NOMO-1 treated with dmso at 0.1 percent for 144 hours (cell line): ENCODE measurements around the gene NLRP6.
"Not testable (repeated sequence)": the region's sequence is repeated elsewhere in the genome, so short reads cannot be mapped to it uniquely, and the experiment has no call there.

Experiments
- DNase-seq: peaks from one replicate; lab custom pipeline; 2025; ENCODE audit not compliant: unreplicated experiment; lab: John Stamatoyannopoulos, UW

Gene NLRP6

GRCh38 chr11:306645-307371 is 28.6 kb downstream of the NLRP6 start:
- DNase-seq, result no peak

DNA sequence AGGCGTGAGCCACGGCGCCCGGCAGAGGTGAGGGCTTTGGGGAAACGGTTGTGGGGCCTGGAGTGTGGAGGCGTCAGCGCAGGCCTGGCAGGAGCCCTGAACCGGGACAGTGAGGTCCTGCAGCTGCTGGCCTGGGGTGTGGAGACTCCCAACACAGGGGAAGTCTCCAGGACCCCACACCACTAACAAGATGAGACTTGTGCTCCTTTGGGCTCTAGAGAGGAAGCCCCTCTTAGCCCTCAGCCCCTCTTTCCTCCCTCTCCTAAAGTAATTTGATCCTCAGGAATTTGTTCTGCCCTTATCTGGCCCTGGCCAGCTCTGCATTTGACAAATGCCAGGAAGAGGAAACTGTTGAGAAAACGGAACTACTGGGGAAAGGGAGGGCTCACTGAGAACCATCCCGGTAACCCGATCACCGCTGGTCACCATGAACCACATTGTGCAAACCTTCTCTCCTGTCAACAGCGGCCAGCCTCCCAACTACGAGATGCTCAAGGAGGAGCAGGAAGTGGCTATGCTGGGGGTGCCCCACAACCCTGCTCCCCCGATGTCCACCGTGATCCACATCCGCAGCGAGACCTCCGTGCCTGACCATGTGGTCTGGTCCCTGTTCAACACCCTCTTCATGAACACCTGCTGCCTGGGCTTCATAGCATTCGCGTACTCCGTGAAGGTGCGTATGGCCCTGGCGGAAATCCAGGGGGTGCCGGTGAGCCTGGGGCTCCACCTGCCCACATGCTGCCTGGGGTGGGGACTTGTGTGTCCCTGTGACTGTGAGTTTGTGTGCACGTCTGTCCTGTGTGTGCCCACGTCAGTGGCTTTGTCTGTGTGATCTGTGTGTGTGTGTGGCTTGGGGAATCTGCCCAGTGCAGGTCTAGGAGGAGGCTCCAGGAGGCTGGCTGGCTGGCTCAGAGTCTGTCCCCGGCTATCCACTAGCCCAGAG is 29.8 kb downstream of the NLRP6 start, which contains the start of gene IFITM2:
TSS of gene IFITM2 (plus strand) at position 51 of the 943 bp plus-strand sequence. CDS start at position 428, 377 bp downstream.
- DNase-seq, result peak; percentile 73

DNA sequence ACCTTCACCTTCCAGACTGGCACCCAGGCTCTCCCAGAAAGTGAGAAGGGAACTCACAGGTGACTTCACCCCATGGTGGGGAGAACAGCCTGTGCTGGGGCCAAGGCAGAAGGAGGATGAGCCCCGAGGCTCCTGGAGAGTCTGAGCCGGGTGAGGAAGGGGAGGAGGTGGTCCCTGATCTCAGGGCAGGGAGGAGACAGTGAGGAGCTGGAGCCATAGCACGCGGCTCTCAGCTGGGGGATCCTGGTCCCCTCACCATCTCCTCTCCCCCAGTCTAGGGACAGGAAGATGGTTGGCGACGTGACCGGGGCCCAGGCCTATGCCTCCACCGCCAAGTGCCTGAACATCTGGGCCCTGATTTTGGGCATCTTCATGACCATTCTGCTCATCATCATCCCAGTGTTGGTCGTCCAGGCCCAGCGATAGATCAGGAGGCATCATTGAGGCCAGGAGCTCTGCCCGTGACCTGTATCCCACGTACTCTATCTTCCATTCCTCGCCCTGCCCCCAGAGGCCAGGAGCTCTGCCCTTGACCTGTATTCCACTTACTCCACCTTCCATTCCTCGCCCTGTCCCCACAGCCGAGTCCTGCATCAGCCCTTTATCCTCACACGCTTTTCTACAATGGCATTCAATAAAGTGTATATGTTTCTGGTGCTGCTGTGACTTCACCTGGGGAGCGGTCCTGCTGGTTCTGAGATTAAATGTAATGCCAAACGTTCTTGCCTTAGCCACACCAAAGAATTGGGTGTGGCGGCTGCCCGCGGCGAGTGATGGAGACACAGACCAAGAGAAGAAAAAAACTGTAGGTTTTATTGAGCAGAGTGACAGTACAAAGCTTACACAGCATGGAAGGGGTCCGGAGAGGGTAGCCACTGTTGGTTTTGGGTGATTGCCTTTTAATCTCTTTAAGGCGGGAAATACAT is 30.8 kb downstream of the NLRP6 start:
- DNase-seq, result not testable (repeated sequence)

GRCh38 chr11:309979-310572 is 31.9 kb downstream of the NLRP6 start:
- not testable (repeated sequence) for DNase-seq

DNA sequence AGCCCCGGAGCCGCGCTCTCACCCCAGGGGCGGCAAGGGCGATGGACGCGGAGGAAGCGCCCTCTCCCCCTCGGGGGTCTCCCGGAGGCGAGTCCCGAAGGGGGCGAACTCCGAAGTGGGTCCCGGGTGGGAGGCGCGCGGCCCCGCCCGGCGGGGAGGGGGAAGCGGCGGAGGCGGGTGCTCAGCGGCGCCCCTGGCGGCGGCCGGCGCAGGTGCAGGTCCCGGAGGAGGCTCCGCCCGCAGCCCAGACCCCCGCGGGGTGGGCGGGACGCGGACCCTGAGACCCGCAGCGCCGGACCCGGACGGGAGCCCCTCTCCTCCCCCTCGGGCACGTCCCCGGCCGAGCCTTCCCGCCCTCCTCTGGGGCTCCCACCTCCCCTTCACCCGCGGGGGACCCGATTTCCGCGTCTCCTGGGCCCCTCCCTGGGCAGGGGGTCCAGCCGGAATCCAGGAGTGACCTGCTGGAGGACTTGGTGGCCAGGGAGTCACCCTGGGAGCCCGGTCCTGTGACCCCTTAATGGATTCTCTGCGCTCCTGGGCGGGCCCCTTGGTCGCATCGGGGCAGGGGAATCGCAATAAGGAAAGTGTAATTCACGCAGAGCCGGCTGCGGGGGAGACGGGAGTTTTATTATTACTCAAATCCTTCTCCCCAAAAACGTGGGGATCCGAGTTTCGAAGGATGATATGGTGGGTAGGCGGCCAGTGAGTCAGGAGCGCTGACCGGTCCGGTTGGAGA is 33.0 kb downstream of the NLRP6 start:
- not testable (repeated sequence) for DNase-seq

DNA sequence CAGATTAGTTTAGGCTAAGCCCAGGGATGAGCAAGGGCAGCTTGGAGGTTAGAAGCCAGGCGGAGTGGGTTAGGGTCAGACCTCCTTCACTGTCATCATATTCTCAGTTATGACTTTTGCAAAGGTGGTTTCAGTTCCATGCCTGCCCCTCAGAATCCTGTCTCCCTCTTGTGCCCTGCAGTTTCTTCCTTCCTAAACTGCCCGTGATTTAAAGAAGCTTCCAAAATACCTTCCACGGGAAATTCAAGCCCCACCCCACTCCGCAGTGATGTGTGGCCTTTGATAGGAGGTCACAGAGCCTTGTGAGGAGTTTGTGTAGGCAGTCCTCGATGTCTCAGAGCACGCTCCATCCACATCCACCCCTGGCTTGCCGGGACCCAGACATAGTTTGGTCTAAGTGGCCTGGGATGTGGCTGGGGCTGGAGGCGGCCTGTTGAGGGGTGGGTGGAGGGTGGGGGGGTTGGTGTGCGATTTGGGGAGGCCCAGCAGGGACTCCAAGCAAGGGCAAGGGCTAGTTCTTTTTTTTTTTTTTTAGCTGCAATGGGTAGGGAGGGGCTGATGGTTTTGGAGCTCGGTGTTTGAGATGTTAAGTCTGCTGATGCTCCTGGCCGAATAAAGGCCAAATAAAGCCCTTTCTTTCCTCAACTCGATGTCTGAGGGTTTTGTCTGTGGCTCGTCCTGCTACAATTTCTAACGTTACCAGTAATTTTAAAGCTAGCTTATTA is 34.0 kb downstream of the NLRP6 start:
- DNase-seq, result no peak

DNA sequence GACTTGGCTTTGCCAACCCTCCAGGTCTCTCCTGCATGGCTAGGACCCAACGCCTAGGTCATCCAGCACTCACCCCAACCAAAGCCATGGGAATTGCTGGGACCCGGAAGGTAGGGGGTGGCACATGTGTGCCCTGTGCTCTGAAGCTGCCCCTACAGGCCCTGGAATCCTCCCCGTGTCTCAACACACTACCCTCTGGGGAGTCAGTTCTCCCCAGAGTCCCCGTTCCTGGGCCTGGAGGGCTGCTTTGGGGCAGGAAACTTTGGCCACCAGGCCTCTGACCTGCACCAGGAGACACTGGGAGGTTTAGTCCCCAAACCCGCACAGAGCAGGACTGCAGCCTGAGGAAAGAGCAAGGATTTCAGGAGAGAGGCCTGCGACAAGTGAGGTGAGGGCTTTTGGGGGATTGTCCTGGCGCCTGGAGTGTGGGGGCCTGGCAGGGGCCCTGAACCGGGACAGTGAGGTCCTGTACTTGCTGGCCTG is 35.1 kb downstream of the NLRP6 start:
- DNase-seq, result no peak

- DNase-seq, result no peak
Observed at GRCh38 chr11:313787-314553, 35.8 kb downstream of the NLRP6 start, which contains the start of gene IFITM1. Gene IFITM1, plus strand, starts transcription at chr11:314040. Its CDS starts 131 bp downstream, at chr11:314171.

DNA sequence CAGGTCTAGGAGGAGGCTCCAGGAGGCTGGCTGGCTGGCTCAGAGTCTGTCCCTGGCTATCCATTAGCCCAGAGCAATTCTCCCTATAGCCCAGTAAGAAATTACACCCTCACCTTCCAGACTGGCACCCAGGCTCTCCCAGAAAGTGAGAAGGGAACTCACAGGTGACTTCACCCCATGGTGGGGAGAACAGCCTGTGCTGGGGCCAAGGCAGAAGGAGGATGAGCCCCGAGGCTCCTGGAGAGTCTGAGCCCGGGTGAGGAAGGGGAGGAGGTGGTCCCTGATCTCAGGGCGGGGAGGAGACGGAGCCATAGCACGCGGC is 36.3 kb downstream of the NLRP6 start:
- not testable (repeated sequence) for DNase-seq

DNA sequence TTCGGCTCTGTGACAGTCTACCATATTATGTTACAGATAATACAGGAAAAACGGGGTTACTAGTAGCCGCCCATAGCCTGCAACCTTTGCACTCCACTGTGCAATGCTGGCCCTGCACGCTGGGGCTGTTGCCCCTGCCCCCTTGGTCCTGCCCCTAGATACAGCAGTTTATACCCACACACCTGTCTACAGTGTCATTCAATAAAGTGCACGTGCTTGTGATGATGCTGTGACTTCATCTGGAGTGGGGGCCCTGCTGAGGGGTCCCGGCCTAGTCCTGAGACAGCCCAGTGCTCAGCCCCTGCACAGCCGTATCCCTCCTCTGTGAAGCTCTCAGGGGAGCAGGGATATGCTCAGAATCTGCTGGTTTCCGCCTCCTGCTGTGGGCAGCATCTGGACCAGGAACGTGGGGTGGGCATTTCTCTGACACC is 36.9 kb downstream of the NLRP6 start:
- no peak for DNase-seq

DNA sequence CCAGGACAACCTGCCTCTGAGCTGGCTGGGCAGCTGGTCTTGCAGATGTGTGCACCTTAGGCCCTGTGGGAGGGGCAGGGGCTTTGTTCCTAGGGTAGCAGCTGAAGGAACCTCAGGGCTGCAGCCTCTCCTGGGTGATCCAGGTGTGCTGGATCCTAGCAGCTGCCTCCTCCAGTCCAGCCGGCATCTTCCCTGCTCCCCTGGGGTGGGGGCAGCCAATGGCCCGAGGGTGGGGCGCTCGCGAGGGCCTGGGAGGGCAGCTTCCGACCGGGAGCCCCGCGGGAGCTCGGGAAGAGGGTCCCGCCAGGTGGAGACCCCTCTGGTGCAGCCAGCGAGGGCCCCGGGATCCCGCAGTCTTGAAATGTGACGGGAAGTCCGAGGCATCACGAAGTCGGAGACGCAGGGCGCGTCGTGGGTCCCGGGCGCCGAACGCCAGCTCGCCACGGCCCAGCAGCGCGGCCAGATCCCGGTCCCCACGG is 37.3 kb downstream of the NLRP6 start:
- no peak for DNase-seq

DNA sequence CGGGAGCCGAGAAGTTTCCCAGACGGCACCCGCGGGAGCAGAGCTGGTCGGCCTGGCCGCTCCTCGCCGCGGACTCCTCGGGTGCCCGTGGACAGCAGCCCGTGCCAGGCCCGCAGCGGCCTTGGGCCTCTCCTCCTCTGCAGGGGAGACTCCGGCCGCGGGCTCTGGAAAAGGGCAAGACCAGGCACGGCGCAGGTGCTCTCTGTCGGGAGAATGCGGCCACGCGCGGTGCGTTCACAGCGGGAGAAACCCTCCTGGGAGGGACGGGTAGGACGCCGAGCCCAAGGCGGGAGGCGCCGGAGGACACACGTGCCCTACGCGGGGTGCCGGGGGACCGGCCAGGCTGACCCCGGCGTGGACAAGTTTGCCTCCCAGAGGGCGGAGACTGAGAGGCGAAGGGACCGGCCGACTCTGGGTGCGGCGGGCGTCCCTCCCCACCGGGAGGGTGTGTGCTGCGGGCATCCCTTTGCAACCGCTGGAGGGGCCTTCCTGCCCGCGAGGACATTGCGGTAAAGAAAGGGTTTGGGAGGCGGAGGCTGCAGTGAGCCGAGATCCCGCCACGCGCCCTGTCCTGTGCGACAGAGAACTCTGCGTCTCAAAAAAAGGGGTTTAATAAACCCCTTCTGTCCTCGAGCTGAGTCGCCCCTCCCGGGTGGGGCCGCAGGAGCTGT is 38.0 kb downstream of the NLRP6 start:
- DNase-seq, result no peak

GRCh38 chr11:316891-317301 is 38.7 kb downstream of the NLRP6 start:
- no peak for DNase-seq

DNA sequence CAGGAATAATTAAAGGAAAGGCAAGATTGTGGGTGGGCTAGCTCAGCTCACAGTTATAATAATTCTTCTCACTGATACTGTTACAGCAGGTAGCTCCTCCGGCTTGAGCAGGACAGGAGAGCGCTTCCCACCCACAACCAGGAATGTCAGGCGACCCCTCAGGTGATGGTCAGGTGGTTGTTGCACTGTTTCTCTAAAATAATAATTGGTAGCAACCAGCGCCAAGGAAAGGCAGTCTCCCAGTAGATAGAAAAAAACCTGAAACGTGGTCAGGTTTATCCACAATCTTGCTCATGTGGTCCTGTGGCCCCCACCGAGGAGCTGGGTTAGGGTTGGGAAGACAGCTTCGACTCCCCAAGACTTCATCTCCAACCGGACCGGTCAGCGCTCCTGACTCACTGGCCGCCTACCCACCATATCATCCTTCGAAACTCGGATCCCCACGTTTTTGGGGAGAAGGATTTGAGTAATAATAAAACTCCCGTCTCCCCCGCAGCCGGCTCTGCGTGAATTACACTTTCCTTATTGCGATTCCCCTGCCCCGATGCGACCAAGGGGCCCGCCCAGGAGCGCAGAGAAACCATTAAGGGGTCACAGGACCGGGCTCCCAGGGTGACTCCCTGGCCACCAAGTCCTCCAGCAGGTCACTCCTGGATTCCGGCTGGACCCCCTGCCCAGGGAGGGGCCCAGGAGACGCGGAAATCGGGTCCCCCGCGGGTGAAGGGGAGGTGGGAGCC is 39.6 kb downstream of the NLRP6 start:
- DNase-seq, result not testable (repeated sequence)

DNA sequence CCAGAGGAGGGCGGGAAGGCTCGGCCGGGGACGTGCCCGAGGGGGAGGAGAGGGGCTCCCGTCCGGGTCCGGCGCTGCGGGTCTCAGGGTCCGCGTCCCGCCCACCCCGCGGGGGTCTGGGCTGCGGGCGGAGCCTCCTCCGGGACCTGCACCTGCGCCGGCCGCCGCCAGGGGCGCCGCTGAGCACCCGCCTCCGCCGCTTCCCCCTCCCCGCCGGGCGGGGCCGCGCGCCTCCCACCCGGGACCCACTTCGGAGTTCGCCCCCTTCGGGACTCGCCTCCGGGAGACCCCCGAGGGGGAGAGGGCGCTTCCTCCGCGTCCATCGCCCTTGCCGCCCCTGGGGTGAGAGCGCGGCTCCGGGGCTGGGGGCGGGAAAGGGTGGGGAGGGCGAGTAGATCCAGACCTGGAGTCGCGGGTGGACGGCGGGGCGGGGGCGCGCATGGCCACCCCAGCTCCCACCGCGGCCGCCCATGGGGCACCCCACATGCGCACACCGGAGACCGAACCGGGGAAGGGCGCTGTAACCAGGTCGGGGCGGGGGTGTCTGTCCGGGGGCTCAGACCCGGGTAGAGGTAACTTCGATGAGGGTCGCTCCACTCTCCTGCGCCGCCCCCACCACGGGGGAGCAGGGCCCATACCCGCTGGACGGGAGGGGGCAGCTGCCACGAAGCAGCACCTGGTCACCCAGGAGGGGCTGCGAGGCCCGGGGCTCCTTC is 40.4 kb downstream of the NLRP6 start:
- not testable (repeated sequence) for DNase-seq
